B cell (primary cell): ENCODE results near the gene GGACT. TPM values are rescaled to one million over a fixed set of nuclear protein-coding genes. Genes with fewer than 3 reads are reported as not detected.

Experiments
- ATAC-seq: fragments of 200-7000 bp; cut with Tn5 transposase; one replicate; pipeline ENCODE4 v1.10.0; 2021; ENCODE audit warnings: low read depth, mild to moderate bottlenecking, moderate number of reproducible peaks, moderate library complexity
- CTCF ChIA-PET: fragments of 350-600 bp; sonication (Branson Sonifier 250); formaldehyde crosslinking; loops from one replicate; lab custom pipeline; 2021; ENCODE audit warnings: antibody characterized with exemption, inconsistent platforms; lab: Charles Lee
- POLR2A ChIA-PET: fragments of 350-600 bp; sonication (Branson Sonifier 250); formaldehyde crosslinking; loops from one replicate; lab custom pipeline; 2021; ENCODE audit warnings: antibody characterized with exemption; lab: Charles Lee
- DNase-seq: peaks from one replicate; pipeline ENCODE4 v3.0.0; 2013
- H2AFZ ChIP-seq: 2 replicates; pipeline ENCODE4 v1.6.1; 2012; ENCODE audit warnings: mild to moderate bottlenecking, low read depth, low read length; ENCODE audit not compliant: insufficient read depth, poor library complexity, severe bottlenecking
- H3K27ac ChIP-seq, 2 donors: 1 replicate in 1 of 2; 2 replicates in 1 of 2; pipeline ENCODE4 v1.5.1; 2012 to 2013; ENCODE audit warnings: low read length in 2 of 2, mild to moderate bottlenecking in 2 of 2, moderate library complexity in 1 of 2
- H3K27me3 ChIP-seq, 4 experiments: fragments of 200-600 bp in 1 of 4; sonication (generic) in 1 of 4; replicated peaks in 1 of 4; 1 replicate in 2 of 4; 2 replicates in 2 of 4; pipeline versions ENCODE4 v1.6.1 to v1.7.0; 2013 to 2016; ENCODE audit warnings: low read length in 3 of 4, mild to moderate bottlenecking in 2 of 4, mixed read lengths in 1 of 4, moderate library complexity in 1 of 4; ENCODE audit not compliant: insufficient read depth in 4 of 4, control insufficient read depth in 3 of 4; ENCODE audit errors: control extremely low read depth in 1 of 4
- H3K36me3 ChIP-seq, 2 experiments: replicated peaks in 1 of 2; 1 replicate in 1 of 2; 2 replicates in 1 of 2; pipeline versions ENCODE4 v1.6.1 to v1.7.1; 2013; ENCODE audit warnings: low read length in 1 of 2; ENCODE audit not compliant: insufficient read depth in 2 of 2, control insufficient read depth in 1 of 2; ENCODE audit errors: control extremely low read depth in 1 of 2, extremely low read depth in 1 of 2
- H3K4me1 ChIP-seq, 2 donors: fragments of 200-600 bp in 1 of 2; sonication (generic) in 1 of 2; 1 replicate in 1 of 2; 2 replicates in 1 of 2; pipeline versions ENCODE4 v1.5.1 to v1.6.1; 2013 to 2017; ENCODE audit warnings: low read length in 2 of 2; ENCODE audit not compliant: control insufficient read depth in 2 of 2, insufficient read depth in 2 of 2
- H3K4me2 ChIP-seq: replicated peaks from 2 replicates; pipeline ENCODE3; 2012; ENCODE audit warnings: mild to moderate bottlenecking, low read depth, low read length; ENCODE audit not compliant: poor library complexity, severe bottlenecking
- H3K4me3 ChIP-seq, 5 experiments: fragments of 200-600 bp in 1 of 5; sonication (generic) in 1 of 5; 1 replicate in 3 of 5; 2 replicates in 2 of 5; pipeline versions ENCODE4 v1.5.1 to v1.7.0; 2011 to 2016; ENCODE audit warnings: low read length in 4 of 5, mild to moderate bottlenecking in 4 of 5, low read depth in 2 of 5, control low read depth in 1 of 5, moderate library complexity in 1 of 5; ENCODE audit not compliant: insufficient read depth in 1 of 5; ENCODE audit errors: control extremely low read depth in 1 of 5, extremely low read depth in 1 of 5
- H3K79me2 ChIP-seq: fragments of 200-600 bp; sonication (generic); one replicate; pipeline ENCODE4 v1.6.0; 2016; ENCODE audit warnings: low read length; ENCODE audit not compliant: control insufficient read depth, insufficient read depth
- H3K9ac ChIP-seq: fragments of 200-600 bp; sonication (generic); 2 replicates; pipeline ENCODE4 v1.6.1; 2017; ENCODE audit warnings: mild to moderate bottlenecking, low read length, moderate library complexity
- H3K9me3 ChIP-seq, 3 donors: one replicate each; pipeline versions ENCODE4 v1.6.1 to v1.7.1; 2013; ENCODE audit warnings: low read length in 2 of 3; ENCODE audit not compliant: control insufficient read depth in 2 of 3, insufficient read depth in 1 of 3; ENCODE audit errors: control extremely low read depth in 1 of 3
- H4K20me1 ChIP-seq: 2 replicates; pipeline ENCODE4 v1.6.0; 2012; ENCODE audit warnings: mild to moderate bottlenecking, low read length; ENCODE audit not compliant: insufficient read depth, control insufficient read depth, poor library complexity, severe bottlenecking
- H3K27ac Mint-ChIP-seq: one replicate; pipeline ENCODE4 v1.8.0; 2021; ENCODE audit warnings: mixed read lengths
- H3K27me3 Mint-ChIP-seq: one replicate; pipeline ENCODE4 v1.8.0; 2021; ENCODE audit warnings: mixed read lengths
- H3K4me1 Mint-ChIP-seq: one replicate; pipeline ENCODE4 v1.8.0; 2021; ENCODE audit warnings: mixed read lengths
- H3K4me3 Mint-ChIP-seq: one replicate; pipeline ENCODE4 v1.8.0; 2021; ENCODE audit warnings: mixed read lengths
- H3K9me3 Mint-ChIP-seq: one replicate; pipeline ENCODE4 v1.8.0; 2022; ENCODE audit warnings: mixed read lengths; ENCODE audit not compliant: insufficient read depth
- EZH2 ChIP-seq: IDR thresholded peaks from 2 replicates; pipeline ENCODE4 v1.6.1; 2012; ENCODE audit warnings: borderline replicate concordance, low read depth, mild to moderate bottlenecking, moderate library complexity, low read length; ENCODE audit not compliant: insufficient read depth, poor library complexity, severe bottlenecking
- WGBS: methylation state at CpG from one replicate; pipeline ENCODE4 v1.1.5; 2013; ENCODE audit warnings: missing lambda C conversion rate; ENCODE audit not compliant: insufficient coverage; 5-methylcytosine and 5-hydroxymethylcytosine counted together
- intact Hi-C: fragments of 100-400 bp; cut with micrococcal nuclease; formaldehyde crosslinking; loops from one replicate; pipeline ENCODE4 v1.10.0; 2022
- polyA plus RNA-seq: library from polyadenylated mRNA; depleted of rRNA; stranded (reverse); fragments of >200 nt; gene quantifications from 2 replicates; pipeline ENCODE4 v1.2.3, GENCODE V29; 2012
- total RNA-seq, 2 donors: library from RNA; stranded (reverse); fragments of 120-200 nt in 1 of 2; gene quantifications; 1 replicate in 1 of 2; 2 replicates in 1 of 2; pipeline versions ENCODE4 v1.2.3 to v1.2.4, GENCODE V29; 2013 to 2022
- TF ChIP-seq, protein P1 (sequence below): fragments of 200-600 bp; IDR thresholded peaks from one replicate; pipeline ENCODE4 v1.8.0; 2022; ENCODE audit warnings: antibody characterized with exemption, mild to moderate bottlenecking

Gene GGACT
- total and polyA plus RNA-seq, 2 donors (not counting 1 experiment from before 2014, with no cell fraction given), result 3.2 to 3.5 TPM

GRCh38 chr13:100528820-100529219 is 59.8 kb downstream of the GGACT start:
- ATAC-seq (no peak), DNase-seq (no peak)
- H3K27me3 Mint-ChIP-seq, result no peaks in the 10 kb centered on the region
- Histone ChIP-seq H3K4me2 (no peak overlapping the region), H3K36me3 (no peaks in the 10 kb centered on the region), H3K9ac (no peak overlapping the region), H3K27me3 (no peaks in the 10 kb centered on the region), H3K4me3 (no peak overlapping the region), H2AFZ (no peak overlapping the region), H3K27ac (no peak overlapping the region), H4K20me1 (no peaks in the 10 kb centered on the region), H3K79me2 (no peaks in the 10 kb centered on the region), H3K4me1 (no peaks in the 10 kb centered on the region), H3K9me3 (peaks cover 0 to 13% (median 0%) of the 10 kb centered on the region in 3 donors)
- 95% methylated on average over 10 of the region's 11 CpGs for WGBS
- intact Hi-C loops, result no loop called here
- TF ChIP-seq, protein P1, sequence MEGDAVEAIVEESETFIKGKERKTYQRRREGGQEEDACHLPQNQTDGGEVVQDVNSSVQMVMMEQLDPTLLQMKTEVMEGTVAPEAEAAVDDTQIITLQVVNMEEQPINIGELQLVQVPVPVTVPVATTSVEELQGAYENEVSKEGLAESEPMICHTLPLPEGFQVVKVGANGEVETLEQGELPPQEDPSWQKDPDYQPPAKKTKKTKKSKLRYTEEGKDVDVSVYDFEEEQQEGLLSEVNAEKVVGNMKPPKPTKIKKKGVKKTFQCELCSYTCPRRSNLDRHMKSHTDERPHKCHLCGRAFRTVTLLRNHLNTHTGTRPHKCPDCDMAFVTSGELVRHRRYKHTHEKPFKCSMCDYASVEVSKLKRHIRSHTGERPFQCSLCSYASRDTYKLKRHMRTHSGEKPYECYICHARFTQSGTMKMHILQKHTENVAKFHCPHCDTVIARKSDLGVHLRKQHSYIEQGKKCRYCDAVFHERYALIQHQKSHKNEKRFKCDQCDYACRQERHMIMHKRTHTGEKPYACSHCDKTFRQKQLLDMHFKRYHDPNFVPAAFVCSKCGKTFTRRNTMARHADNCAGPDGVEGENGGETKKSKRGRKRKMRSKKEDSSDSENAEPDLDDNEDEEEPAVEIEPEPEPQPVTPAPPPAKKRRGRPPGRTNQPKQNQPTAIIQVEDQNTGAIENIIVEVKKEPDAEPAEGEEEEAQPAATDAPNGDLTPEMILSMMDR, result no peak
- no peak for TF ChIP-seq EZH2
- POLR2A ChIA-PET, result no interaction called here
- no peaks in the 10 kb centered on the region for H3K9me3 Mint-ChIP-seq
- CTCF ChIA-PET, result no interaction called here
- H3K27ac Mint-ChIP-seq, result no peak overlapping the region
- H3K4me1 Mint-ChIP-seq, result no peaks in the 10 kb centered on the region
- no peak overlapping the region for H3K4me3 Mint-ChIP-seq

GRCh38 chr13:100528353-100528752 is 60.2 kb downstream of the GGACT start:
- Histone ChIP-seq H3K4me2 (no peak overlapping the region), H3K36me3 (no peaks in the 10 kb centered on the region), H3K9me3 (peaks cover 0 to 13% (median 0%) of the 10 kb centered on the region in 3 donors), H2AFZ (no peak overlapping the region), H4K20me1 (no peaks in the 10 kb centered on the region), H3K79me2 (no peaks in the 10 kb centered on the region), H3K9ac (no peak overlapping the region), H3K27ac (no peak overlapping the region), H3K27me3 (no peaks in the 10 kb centered on the region), H3K4me3 (no peak overlapping the region), H3K4me1 (no peaks in the 10 kb centered on the region)
- DNase-seq, result no peak
- Mint-ChIP-seq H3K27ac (no peak overlapping the region), H3K27me3 (no peaks in the 10 kb centered on the region), H3K9me3 (no peaks in the 10 kb centered on the region), H3K4me1 (no peaks in the 10 kb centered on the region), H3K4me3 (no peak overlapping the region)
- intact Hi-C loops, result no loop called here
- 96% methylated on average over 7 of the region's 9 CpGs for WGBS
- no peak for ATAC-seq
- POLR2A ChIA-PET, result no interaction called here
- CTCF ChIA-PET, result no interaction called here
- no peak for TF ChIP-seq EZH2
- TF ChIP-seq, protein P1, result no peak
